H9 (cell line): Measurements from ENCODE around the gene UBE2Z. TPM values are rescaled to one million over a fixed set of nuclear protein-coding genes. Genes with fewer than 3 reads are reported as not detected.

Source experiments
- DNase-seq: peaks from one replicate; pipeline ENCODE4 v3.0.0-alpha.2; 2017
- H2AFZ ChIP-seq: one replicate; pipeline ENCODE4 v1.6.1; 2013; ENCODE audit warnings: mild to moderate bottlenecking, low read length, control low read depth, moderate library complexity
- H2AK5ac ChIP-seq: 2 replicates; pipeline ENCODE4 v1.6.1; 2013; ENCODE audit warnings: low read length, control low read depth, mixed read lengths; ENCODE audit not compliant: insufficient read length
- H2BK120ac ChIP-seq: one replicate; pipeline ENCODE4 v1.6.1; 2013; ENCODE audit warnings: low read depth, mild to moderate bottlenecking, low read length, control low read depth, inconsistent platforms; ENCODE audit not compliant: poor library complexity, severe bottlenecking
- H2BK12ac ChIP-seq: 2 replicates; pipeline ENCODE4 v1.6.1; 2013; ENCODE audit warnings: low read length, control low read depth, mixed read lengths, low read depth; ENCODE audit not compliant: insufficient read length
- H2BK15ac ChIP-seq: 2 replicates; pipeline ENCODE4 v1.6.1; 2013; ENCODE audit warnings: low read depth, low read length, control low read depth
- H2BK20ac ChIP-seq: one replicate; pipeline ENCODE4 v1.6.1; 2013; ENCODE audit warnings: low read depth, mild to moderate bottlenecking, low read length, control low read depth, inconsistent platforms; ENCODE audit not compliant: poor library complexity, severe bottlenecking
- H2BK5ac ChIP-seq: 2 replicates; pipeline ENCODE4 v1.6.1; 2013; ENCODE audit warnings: low read length, control low read depth, mixed read lengths; ENCODE audit not compliant: insufficient read length
- H3K14ac ChIP-seq: 2 replicates; pipeline ENCODE4 v1.6.1; 2013; ENCODE audit warnings: low read length, control low read depth; ENCODE audit not compliant: insufficient read depth
- H3K18ac ChIP-seq: 2 replicates; pipeline ENCODE4 v1.6.1; 2013; ENCODE audit warnings: low read depth, mild to moderate bottlenecking, mixed read lengths, low read length, control low read depth; ENCODE audit not compliant: insufficient read length
- H3K23ac ChIP-seq: 2 replicates; pipeline ENCODE4 v1.6.1; 2013; ENCODE audit warnings: low read length, control low read depth, mixed read lengths, low read depth; ENCODE audit not compliant: insufficient read length
- H3K23me2 ChIP-seq: 2 replicates; pipeline ENCODE4 v1.6.1; 2013; ENCODE audit warnings: low read depth, mild to moderate bottlenecking, mixed read lengths, low read length, control low read depth; ENCODE audit not compliant: insufficient read length, poor library complexity, severe bottlenecking
- H3K27ac ChIP-seq: 2 replicates; pipeline ENCODE4 v1.5.1; 2013; ENCODE audit warnings: low read length, control low read depth, mixed read lengths, low read depth; ENCODE audit not compliant: insufficient read length
- H3K27me3 ChIP-seq: 2 replicates; pipeline ENCODE4 v1.6.1; 2013; ENCODE audit warnings: low read length, control low read depth, inconsistent platforms; ENCODE audit not compliant: insufficient read depth
- H3K4ac ChIP-seq: 2 replicates; pipeline ENCODE4 v1.6.1; 2013; ENCODE audit warnings: low read depth, mild to moderate bottlenecking, control low read depth, inconsistent platforms, low read length, moderate library complexity
- H3K4me1 ChIP-seq: 2 replicates; pipeline ENCODE4 v1.6.1; 2013; ENCODE audit warnings: low read length, control low read depth, inconsistent platforms; ENCODE audit not compliant: insufficient read depth
- H3K4me2 ChIP-seq: 2 replicates; pipeline ENCODE4 v1.6.1; 2013; ENCODE audit warnings: low read length, control low read depth, mixed read lengths; ENCODE audit not compliant: insufficient read length, insufficient read depth
- H3K56ac ChIP-seq: 2 replicates; pipeline ENCODE4 v1.6.1; 2013; ENCODE audit warnings: low read depth, mild to moderate bottlenecking, mixed read lengths, low read length, control low read depth; ENCODE audit not compliant: insufficient read length
- H3K79me1 ChIP-seq: 2 replicates; pipeline ENCODE4 v1.6.1; 2013; ENCODE audit warnings: low read depth, mild to moderate bottlenecking, moderate library complexity, low read length, control low read depth, inconsistent platforms; ENCODE audit not compliant: insufficient read depth, poor library complexity, severe bottlenecking
- H3K79me2 ChIP-seq: 2 replicates; pipeline ENCODE4 v1.6.1; 2013; ENCODE audit warnings: low read length, control low read depth, inconsistent platforms; ENCODE audit not compliant: insufficient read depth
- H3K9ac ChIP-seq: 2 replicates; pipeline ENCODE4 v1.6.1; 2013; ENCODE audit warnings: low read length, control low read depth, mixed read lengths; ENCODE audit not compliant: insufficient read length; ENCODE audit errors: extremely low read depth
- H3K9me3 ChIP-seq: one replicate; pipeline ENCODE4 v1.6.1; 2013; ENCODE audit warnings: low read depth, low read length, inconsistent platforms; ENCODE audit not compliant: control insufficient read depth
- H3T11ph ChIP-seq: one replicate; pipeline ENCODE4 v1.6.1; 2013; ENCODE audit warnings: mild to moderate bottlenecking, low read length, control low read depth, inconsistent platforms
- H4K20me1 ChIP-seq: one replicate; pipeline ENCODE4 v1.6.1; 2013; ENCODE audit not compliant: control insufficient read depth, insufficient read length, insufficient read depth
- H4K5ac ChIP-seq: 2 replicates; pipeline ENCODE4 v1.6.1; 2013; ENCODE audit warnings: low read depth, mild to moderate bottlenecking, mixed read lengths, low read length, control low read depth; ENCODE audit not compliant: insufficient read length
- H4K8ac ChIP-seq: replicated peaks from 2 replicates; pipeline ENCODE4 v1.6.1; 2013; ENCODE audit warnings: low read length, control low read depth, mixed read lengths, low read depth; ENCODE audit not compliant: insufficient read length
- H4K91ac ChIP-seq: 2 replicates; pipeline ENCODE4 v1.6.1; 2013; ENCODE audit warnings: low read depth, mild to moderate bottlenecking, moderate library complexity, mixed read lengths, low read length, control low read depth; ENCODE audit not compliant: insufficient read length
- H3K27ac Mint-ChIP-seq, 3 experiments: 2 replicates in 2 of 3; 3 replicates in 1 of 3; pipeline ENCODE4 v1.8.0; 2020 to 2021; ENCODE audit warnings: mixed read lengths in 3 of 3, mild to moderate bottlenecking in 1 of 3, moderate library complexity in 1 of 3
- H3K27me3 Mint-ChIP-seq: 2 replicates; pipeline ENCODE4 v1.8.0; 2021; ENCODE audit warnings: low read depth, mild to moderate bottlenecking, moderate library complexity, mixed read lengths
- H3K36me3 Mint-ChIP-seq, 3 experiments: 2 replicates in 2 of 3; 3 replicates in 1 of 3; pipeline ENCODE4 v1.8.0; 2020 to 2021; ENCODE audit warnings: low read depth in 3 of 3, mixed read lengths in 3 of 3; ENCODE audit not compliant: insufficient read depth in 1 of 3
- H3K4me1 Mint-ChIP-seq, 2 experiments: 2 replicates each; pipeline ENCODE4 v1.8.0; 2020; ENCODE audit warnings: mixed read lengths in 2 of 2
- H3K4me3 Mint-ChIP-seq, 2 experiments: 2 replicates in 1 of 2; 3 replicates in 1 of 2; pipeline ENCODE4 v1.8.0; 2020 to 2021; ENCODE audit warnings: mild to moderate bottlenecking in 2 of 2, mixed read lengths in 2 of 2, moderate library complexity in 1 of 2
- H3K9me3 Mint-ChIP-seq, 2 experiments: 2 replicates in 1 of 2; 3 replicates in 1 of 2; pipeline ENCODE4 v1.8.0; 2020; ENCODE audit warnings: mild to moderate bottlenecking in 2 of 2, mixed read lengths in 2 of 2, moderate library complexity in 1 of 2
- CTCF ChIP-seq: fragments of 200-600 bp; sonication (generic); conservative IDR thresholded peaks from 3 replicates; pipeline ENCODE4 v1.8.0; 2021; ENCODE audit warnings: antibody characterized with exemption, mild to moderate bottlenecking
- WGBS: extraction: QIAGEN DNeasy Blood & Tissue Kit; methylation state at CpG from one replicate; pipeline ENCODE4 v1.1.7; 2013; ENCODE audit warnings: missing lambda C conversion rate, low lambda C conversion rate, mixed read lengths; ENCODE audit not compliant: insufficient read length; ENCODE audit errors: extremely low coverage; 5-methylcytosine and 5-hydroxymethylcytosine counted together
- total RNA-seq: library from RNA; stranded (reverse); gene quantifications from 2 replicates; pipeline ENCODE4 v1.2.1, GENCODE V29; 2021

Gene UBE2Z
- total RNA-seq, 1 experiment from 2014 or later: 80.0 TPM

- WGBS: no CpG with 5 or more reads among the region's 9 CpGs
- Histone ChIP-seq H2BK5ac (no peak overlapping the region), H4K91ac (no peak overlapping the region), H2BK20ac (no peak overlapping the region), H3K27ac (no peak overlapping the region), H3K4ac (no peak overlapping the region), H3K4me2 (no peak overlapping the region), H2AK5ac (no peak overlapping the region), H2BK120ac (no peak overlapping the region), H3T11ph (no peak overlapping the region), H2AFZ (no peak overlapping the region), H3K27me3 (no peaks in the 10 kb centered on the region), H2BK15ac (no peak overlapping the region), H3K9ac (no peak overlapping the region), H3K23ac (no peak overlapping the region), H3K18ac (no peak overlapping the region), H4K8ac (no peak overlapping the region), H3K56ac (no peak overlapping the region), H3K79me2 (peaks cover 18% of the 10 kb centered on the region), H4K20me1 (peaks cover 2% of the 10 kb centered on the region), H3K14ac (no peak overlapping the region), H3K4me1 (peaks cover 7% of the 10 kb centered on the region; the same call in 1 of the 2 replicates), H3K9me3 (no peaks in the 10 kb centered on the region), H3K79me1 (peaks cover 6% of the 10 kb centered on the region), H2BK12ac (no peak overlapping the region), H3K23me2 (peaks cover 7% of the 10 kb centered on the region), H4K5ac (no peak overlapping the region)
- peaks cover 23 to 25% of the 10 kb centered on the region in 2 experiments for H3K4me1 Mint-ChIP-seq
- 0 out of 7 replicates have a peak overlapping the region, but pooled peaks of 1 of the 3 experiments have one; percentile 9 for H3K27ac Mint-ChIP-seq
- no peak for DNase-seq
- peaks cover 14 to 17% (median 16%) of the 10 kb centered on the region in 3 experiments for H3K36me3 Mint-ChIP-seq
- no peaks in the 10 kb centered on the region for H3K9me3 Mint-ChIP-seq
- TF ChIP-seq CTCF: no peak
- H3K4me3 Mint-ChIP-seq: no peak overlapping the region
- no peaks in the 10 kb centered on the region for H3K27me3 Mint-ChIP-seq
Observed at GRCh38 chr17:48905987-48906515, 2.2 kb upstream of the UBE2Z start.
